GM12891 (cell line): ENCODE results near the gene LRIT2.

Experiments used
- PAX5 ChIP-seq: IDR thresholded peaks from 2 replicates; pipeline ENCODE4 v1.6.1; 2011; ENCODE audit warnings: low read length, moderate library complexity, mild to moderate bottlenecking; ENCODE audit not compliant: insufficient read depth, severe bottlenecking
- POLR2A ChIP-seq: IDR thresholded peaks from 2 replicates; pipeline ENCODE4 v1.6.1; 2011; ENCODE audit warnings: low read depth, low read length, control low read depth
- POLR2AphosphoS5 ChIP-seq: IDR thresholded peaks from 2 replicates; pipeline ENCODE4 v1.6.1; 2011; ENCODE audit warnings: low read depth, low read length, control low read depth
- TAF1 ChIP-seq: IDR thresholded peaks from 2 replicates; pipeline ENCODE4 v1.6.1; 2011; ENCODE audit warnings: low read depth, low read length, control low read depth

GRCh38 chr10:84211566-84211965, 13.8 kb downstream of the LRIT2 start:
- no peak for TF ChIP-seq TAF1
- no peak for TF ChIP-seq POLR2A
- TF ChIP-seq POLR2AphosphoS5: no peak
- TF ChIP-seq PAX5: no peak
